Tibial nerve (tissue), 4 donors: Measurements from ENCODE around the gene COQ8A. TPM values are rescaled to one million over a fixed set of nuclear protein-coding genes. Genes with fewer than 3 reads are reported as not detected.

Experiments
- DNase-seq, 2 donors: peaks; one replicate each; pipeline ENCODE4 v3.0.0-alpha.2; 2019; ENCODE audit warnings: low spot score in 2 of 2
- H3K27ac ChIP-seq, 4 donors: fragments of 200-600 bp; sonication (generic) in 3 of 4; one replicate each; pipeline ENCODE4 v1.5.1; 2017 to 2019; ENCODE audit warnings: mild to moderate bottlenecking in 1 of 4
- H3K27me3 ChIP-seq, 2 donors: fragments of 200-600 bp; sonication (generic) in 1 of 2; one replicate each; pipeline versions ENCODE4 v1.5.1 to v1.6.0; 2017 to 2019
- H3K36me3 ChIP-seq, 3 donors: fragments of 200-600 bp; sonication (generic); one replicate each; pipeline ENCODE4 v1.5.1; 2018 to 2019
- H3K4me1 ChIP-seq, 4 donors: fragments of 200-600 bp; sonication (generic) in 3 of 4; one replicate each; pipeline ENCODE4 v1.5.1; 2017 to 2019
- H3K4me3 ChIP-seq, 4 donors: fragments of 200-600 bp; sonication (generic) in 3 of 4; one replicate each; pipeline ENCODE4 v1.5.1; 2017 to 2019; ENCODE audit warnings: mild to moderate bottlenecking in 1 of 4, moderate library complexity in 1 of 4
- H3K9me3 ChIP-seq, 4 donors: fragments of 200-600 bp; sonication (generic) in 3 of 4; one replicate each; pipeline ENCODE4 v1.5.1; 2017 to 2019
- EP300 ChIP-seq, 2 donors: sonication (generic); formaldehyde crosslinking; IDR thresholded peaks; one replicate each; pipeline ENCODE4 v1.6.1; 2017; ENCODE audit warnings: antibody characterized with exemption in 2 of 2, mild to moderate bottlenecking in 1 of 2
- POLR2A ChIP-seq, 2 donors: fragments of 450-650 bp; IDR thresholded peaks; one replicate each; pipeline ENCODE4 v1.6.1; 2017; ENCODE audit warnings: antibody characterized with exemption in 2 of 2, mild to moderate bottlenecking in 2 of 2, moderate library complexity in 2 of 2
- WGBS, 2 donors: methylation state at CpG; one replicate each; pipeline ENCODE4 v1.1.5; 2018; 5-methylcytosine and 5-hydroxymethylcytosine counted together
- total RNA-seq, 4 donors: library from RNA; depleted of rRNA; stranded (reverse); fragments of >200 nt; gene quantifications; one replicate each; pipeline ENCODE4 v1.1.0, GENCODE V29; 2016
- TF ChIP-seq, protein P1 (sequence below), 5 experiments: fragments of 200-600 bp in 3 of 5; fragments of 450-650 bp in 2 of 5; sonication (generic) in 3 of 5; IDR thresholded peaks; one replicate each; pipeline ENCODE4 v1.5.1; 2016 to 2019; ENCODE audit warnings: antibody characterized with exemption in 5 of 5, mild to moderate bottlenecking in 3 of 5, moderate library complexity in 2 of 5

COQ8A gene
- total RNA-seq, 4 donors from 2014 or later: 39.9 to 60.7 (median 55.5) TPM

DNA sequence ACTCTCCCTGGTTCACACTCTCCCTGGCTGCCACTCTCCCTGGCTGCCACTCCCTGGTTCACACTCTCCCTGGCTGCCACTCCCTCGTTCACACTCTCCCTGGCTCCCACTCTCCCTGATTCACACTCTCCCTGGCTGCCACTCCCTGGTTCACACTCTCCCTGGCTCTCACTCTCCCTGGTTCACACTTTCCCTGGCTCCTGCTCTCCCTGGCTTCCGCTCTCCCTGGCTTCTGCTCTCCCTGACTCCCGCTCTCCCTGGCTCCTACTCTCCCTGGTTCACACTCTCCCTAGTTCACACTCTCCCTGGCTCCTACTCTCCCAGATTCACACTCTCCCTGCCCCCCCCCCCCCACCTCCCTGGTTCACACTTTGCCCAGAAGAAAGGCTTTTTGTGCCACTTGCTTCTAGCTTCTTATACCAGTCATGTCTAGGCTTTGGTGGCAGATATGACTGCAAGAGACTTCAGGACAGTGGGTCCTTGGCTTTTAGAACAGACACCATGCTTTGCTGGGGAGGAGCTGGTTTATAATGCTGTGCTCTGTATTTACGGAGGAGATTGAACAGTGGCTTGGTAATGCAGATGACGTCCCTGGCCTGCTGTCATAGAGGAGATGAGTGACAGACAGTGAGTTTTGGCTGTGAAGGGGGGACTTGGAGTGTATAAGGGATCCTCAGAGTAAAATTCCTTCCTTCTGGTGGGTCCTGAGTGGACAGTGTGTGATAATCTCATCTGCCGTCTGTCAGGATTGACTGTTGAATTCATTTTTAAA, 17.0 kb downstream of the COQ8A start:
- Histone ChIP-seq H3K4me1 (no peaks in the 10 kb centered on the region), H3K27ac (no peak overlapping the region), H3K4me3 (no peak overlapping the region), H3K36me3 (peaks cover 0 to 8% (median 0%) of the 10 kb centered on the region in 3 donors), H3K27me3 (no peaks in the 10 kb centered on the region), H3K9me3 (no peaks in the 10 kb centered on the region)
- TF ChIP-seq EP300 (IDR thresholded peaks at IDR 0.05): no peak
- no peak for TF ChIP-seq POLR2A (IDR thresholded peaks at IDR 0.05)
- TF ChIP-seq, protein P1, sequence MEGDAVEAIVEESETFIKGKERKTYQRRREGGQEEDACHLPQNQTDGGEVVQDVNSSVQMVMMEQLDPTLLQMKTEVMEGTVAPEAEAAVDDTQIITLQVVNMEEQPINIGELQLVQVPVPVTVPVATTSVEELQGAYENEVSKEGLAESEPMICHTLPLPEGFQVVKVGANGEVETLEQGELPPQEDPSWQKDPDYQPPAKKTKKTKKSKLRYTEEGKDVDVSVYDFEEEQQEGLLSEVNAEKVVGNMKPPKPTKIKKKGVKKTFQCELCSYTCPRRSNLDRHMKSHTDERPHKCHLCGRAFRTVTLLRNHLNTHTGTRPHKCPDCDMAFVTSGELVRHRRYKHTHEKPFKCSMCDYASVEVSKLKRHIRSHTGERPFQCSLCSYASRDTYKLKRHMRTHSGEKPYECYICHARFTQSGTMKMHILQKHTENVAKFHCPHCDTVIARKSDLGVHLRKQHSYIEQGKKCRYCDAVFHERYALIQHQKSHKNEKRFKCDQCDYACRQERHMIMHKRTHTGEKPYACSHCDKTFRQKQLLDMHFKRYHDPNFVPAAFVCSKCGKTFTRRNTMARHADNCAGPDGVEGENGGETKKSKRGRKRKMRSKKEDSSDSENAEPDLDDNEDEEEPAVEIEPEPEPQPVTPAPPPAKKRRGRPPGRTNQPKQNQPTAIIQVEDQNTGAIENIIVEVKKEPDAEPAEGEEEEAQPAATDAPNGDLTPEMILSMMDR (IDR thresholded peaks at IDR 0.05): no peak
- WGBS, 2 donors: 89 to 90% methylated on average over 6 of the region's 6 CpGs
- DNase-seq: no peak

DNA sequence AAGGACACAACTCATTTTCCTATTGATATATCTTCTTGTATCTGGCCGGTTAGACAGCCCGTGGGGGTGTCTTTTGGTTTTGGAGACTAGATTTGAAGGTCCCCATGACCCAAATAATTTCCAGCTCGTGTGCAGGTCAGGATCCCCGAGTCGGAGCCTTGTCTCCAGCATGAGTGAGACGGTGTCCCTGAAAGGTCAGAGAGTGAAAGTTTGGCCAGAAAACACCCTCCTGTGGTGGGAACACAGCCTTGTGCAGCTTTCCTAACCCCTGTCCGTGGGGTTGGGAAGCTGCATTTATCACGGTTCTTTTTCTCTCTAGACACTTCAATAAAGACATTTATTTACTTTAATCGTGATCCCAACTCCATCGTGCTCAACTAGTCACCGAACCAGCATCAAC, 17.6 kb downstream of the COQ8A start:
- H3K9me3 ChIP-seq: no peaks in the 10 kb centered on the region
- WGBS, 2 donors: 84 to 90% methylated on average over 11 of the region's 11 CpGs
- no peaks in the 10 kb centered on the region for H3K4me1 ChIP-seq

DNA sequence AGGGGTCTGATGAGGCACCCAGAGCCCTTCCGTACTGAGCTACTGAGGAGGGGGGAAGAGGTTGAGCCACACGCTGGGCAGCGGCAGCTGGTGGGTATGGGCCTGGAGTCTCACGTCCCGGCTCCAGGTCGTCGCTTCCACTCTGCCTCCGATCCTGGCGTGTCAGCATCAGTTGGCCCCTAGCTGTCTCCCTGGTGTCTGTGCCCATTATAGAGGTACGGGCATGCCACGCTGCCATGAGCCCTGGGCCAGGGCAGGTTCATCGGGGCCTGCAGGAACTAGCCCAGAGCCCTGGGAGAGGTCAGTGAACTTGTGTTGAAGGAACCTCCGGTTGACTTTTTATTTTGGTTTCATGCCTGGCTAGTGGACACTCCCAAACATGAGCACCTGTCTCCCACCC, 18.2 kb downstream of the COQ8A start:
- H3K4me1 ChIP-seq: no peaks in the 10 kb centered on the region
- no peaks in the 10 kb centered on the region for H3K9me3 ChIP-seq
- H3K36me3 ChIP-seq: peaks cover 0 to 19% (median 0%) of the 10 kb centered on the region in 3 donors
- H3K27ac ChIP-seq: no peak overlapping the region
- 88 to 96% methylated on average over 13 of the region's 13 CpGs for WGBS, 2 donors
- no peak for DNase-seq
- TF ChIP-seq EP300 (IDR thresholded peaks at IDR 0.05) (no peak), POLR2A (IDR thresholded peaks at IDR 0.05) (no peak)
- TF ChIP-seq, protein P1 (IDR thresholded peaks at IDR 0.05): no peak
- H3K4me3 ChIP-seq: no peak overlapping the region
- no peaks in the 10 kb centered on the region for H3K27me3 ChIP-seq

More for the DNA sequence above, 17.6 kb downstream of the COQ8A start:
- no peak for DNase-seq
- Histone ChIP-seq H3K27me3 (no peaks in the 10 kb centered on the region), H3K27ac (no peak overlapping the region), H3K36me3 (peaks cover 0 to 14% (median 0%) of the 10 kb centered on the region in 3 donors), H3K4me3 (no peak overlapping the region)
- no peak for TF ChIP-seq POLR2A (IDR thresholded peaks at IDR 0.05)
- TF ChIP-seq EP300 (IDR thresholded peaks at IDR 0.05): no peak
- TF ChIP-seq, protein P1 (IDR thresholded peaks at IDR 0.05): no peak

DNA sequence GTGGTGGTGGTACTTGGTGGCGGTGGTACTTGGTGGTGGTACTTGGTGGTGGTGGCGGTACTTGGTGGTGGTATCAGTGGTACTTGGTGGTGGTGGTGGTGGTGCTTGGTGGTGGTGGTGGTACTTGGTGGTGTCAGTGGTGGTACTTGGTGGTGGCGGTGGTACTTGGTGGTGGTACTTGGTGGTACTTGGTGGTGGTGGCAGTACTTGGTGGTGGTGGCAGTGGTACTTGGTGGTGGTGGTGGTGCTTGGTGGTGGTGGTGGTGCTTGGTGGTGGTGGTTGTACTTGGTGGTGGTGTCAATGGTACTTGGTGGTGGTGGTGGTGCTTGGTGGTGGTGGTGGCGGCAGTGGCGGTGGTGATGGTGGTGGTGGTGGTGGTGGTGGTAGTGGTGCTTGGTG, 20.2 kb downstream of the COQ8A start:
- no peaks in the 10 kb centered on the region for H3K27me3 ChIP-seq
- TF ChIP-seq POLR2A (IDR thresholded peaks at IDR 0.05) (no peak), EP300 (IDR thresholded peaks at IDR 0.05) (no peak)
- TF ChIP-seq, protein P1 (IDR thresholded peaks at IDR 0.05): no peak
- no peak overlapping the region for H3K27ac ChIP-seq
- WGBS, 2 donors: 83% methylated on average over 5 of the region's 5 CpGs
- H3K4me3 ChIP-seq: no peak overlapping the region
- H3K4me1 ChIP-seq: no peaks in the 10 kb centered on the region
- DNase-seq: no peak
- H3K9me3 ChIP-seq: no peaks in the 10 kb centered on the region
- H3K36me3 ChIP-seq: peaks cover 0 to 37% (median 0%) of the 10 kb centered on the region in 3 donors

DNA sequence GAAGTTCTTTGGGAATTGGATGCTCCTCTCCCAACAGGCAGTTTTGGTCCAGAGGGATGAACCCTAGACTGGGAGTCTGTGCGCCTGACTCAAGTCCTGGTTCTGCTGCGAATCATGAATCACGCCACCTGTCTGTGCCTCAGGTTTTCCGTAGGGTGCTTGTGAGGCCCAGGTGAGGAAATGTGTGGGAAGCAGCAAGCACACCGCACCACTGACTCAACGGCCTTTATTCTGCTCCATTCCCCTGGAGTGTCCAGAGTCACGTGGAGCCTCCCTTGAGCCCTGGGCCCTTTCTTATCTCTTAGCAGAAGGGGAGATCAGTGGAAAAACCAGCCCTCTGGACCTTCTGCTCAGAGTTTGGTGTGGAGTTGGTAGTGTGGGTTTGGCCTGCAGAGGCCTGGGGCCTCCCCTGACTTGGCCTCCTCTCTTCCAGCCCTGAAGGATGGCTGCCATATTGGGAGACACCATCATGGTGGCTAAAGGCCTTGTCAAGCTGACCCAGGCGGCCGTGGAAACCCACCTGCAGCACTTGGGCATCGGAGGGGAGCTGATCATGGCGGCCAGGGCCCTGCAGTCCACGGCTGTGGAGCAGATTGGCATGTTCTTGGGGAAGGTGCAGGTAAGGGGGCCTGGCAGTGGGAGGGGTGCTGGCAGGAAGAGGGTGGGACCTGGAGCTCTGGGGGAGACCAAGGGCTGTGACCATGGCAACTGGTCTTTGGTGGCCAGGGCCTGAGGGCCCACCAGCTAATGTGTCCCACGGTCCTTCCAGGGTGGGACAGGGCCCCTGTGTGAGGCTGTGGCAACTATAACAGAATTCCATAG, 21.1 kb downstream of the COQ8A start:
- H3K27ac ChIP-seq: no peak overlapping the region
- DNase-seq: no peak
- no peaks in the 10 kb centered on the region for H3K4me1 ChIP-seq
- H3K36me3 ChIP-seq: peaks cover 0 to 46% (median 0%) of the 10 kb centered on the region in 3 donors
- no peaks in the 10 kb centered on the region for H3K27me3 ChIP-seq
- no peaks in the 10 kb centered on the region for H3K9me3 ChIP-seq
- no peak overlapping the region for H3K4me3 ChIP-seq
- TF ChIP-seq POLR2A (IDR thresholded peaks at IDR 0.05): no peak
- no peak for TF ChIP-seq EP300 (IDR thresholded peaks at IDR 0.05)
- TF ChIP-seq, protein P1 (IDR thresholded peaks at IDR 0.05): no peak
- 95 to 97% methylated on average over 12 to 13 of the region's 13 CpGs for WGBS, 2 donors
